Astrocyte (in vitro differentiated cells and primary cell): ENCODE data around the gene SLC2A3. TPM values are rescaled to one million over a fixed set of nuclear protein-coding genes. Genes with fewer than 3 reads are reported as not detected.
"Not testable (repeated sequence)": the region's sequence is repeated elsewhere in the genome, so short reads cannot be mapped to it uniquely, and the experiment has no call there.

ENCODE experiments used
- DNase-seq: peaks from one replicate; pipeline ENCODE4 v3.0.0-alpha.2; 2010; ENCODE audit warnings: low read depth
- FAIRE-seq: peaks from 2 replicates; lab custom pipeline; 2011; peaks lifted over from hg19 to GRCh38; lab: Jason Lieb, UNC
- H2AFZ ChIP-seq: 2 replicates; pipeline ENCODE4 v1.6.0; 2012; ENCODE audit warnings: low read depth, low read length, inconsistent platforms
- H3K27ac ChIP-seq: 2 replicates; pipeline ENCODE4 v1.5.1; 2011; ENCODE audit warnings: low read depth, low read length, inconsistent platforms
- H3K27me3 ChIP-seq: 2 replicates; pipeline ENCODE4 v1.6.0; 2011; ENCODE audit warnings: low read length, inconsistent platforms; ENCODE audit not compliant: insufficient read depth
- H3K36me3 ChIP-seq: 2 replicates; pipeline ENCODE4 v1.5.1; 2011; ENCODE audit warnings: low read length, inconsistent platforms; ENCODE audit not compliant: insufficient read depth
- H3K4me1 ChIP-seq: 2 replicates; pipeline ENCODE4 v1.5.1; 2011; ENCODE audit warnings: low read length, inconsistent platforms; ENCODE audit not compliant: insufficient read depth
- H3K4me2 ChIP-seq: 2 replicates; pipeline ENCODE4 v1.6.0; 2012; ENCODE audit warnings: low read length, inconsistent platforms
- H3K4me3 ChIP-seq: 2 replicates; pipeline ENCODE4 v1.5.1; 2011; ENCODE audit warnings: low read depth, mild to moderate bottlenecking, low read length, inconsistent platforms; ENCODE audit not compliant: insufficient read depth
- H3K79me2 ChIP-seq: 2 replicates; pipeline ENCODE4 v1.6.0; 2012; ENCODE audit warnings: mild to moderate bottlenecking, low read length, inconsistent platforms; ENCODE audit not compliant: insufficient read depth
- H3K9ac ChIP-seq: 2 replicates; pipeline ENCODE4 v1.6.0; 2012; ENCODE audit warnings: mild to moderate bottlenecking, low read length, inconsistent platforms
- H3K9me3 ChIP-seq: 2 replicates; pipeline ENCODE4 v1.5.1; 2012; ENCODE audit warnings: low read depth, mild to moderate bottlenecking, low read length, inconsistent platforms; ENCODE audit not compliant: insufficient read depth
- H4K20me1 ChIP-seq: 2 replicates; pipeline ENCODE4 v1.6.0; 2012; ENCODE audit warnings: low read length, inconsistent platforms; ENCODE audit not compliant: insufficient read depth
- H3K27ac Mint-ChIP-seq: one replicate; pipeline ENCODE4 v1.8.0; 2021; ENCODE audit warnings: mild to moderate bottlenecking, mixed read lengths; ENCODE audit not compliant: unreplicated experiment
- H3K27me3 Mint-ChIP-seq: one replicate; pipeline ENCODE4 v1.8.0; 2021; ENCODE audit warnings: low read depth, mixed read lengths; ENCODE audit not compliant: unreplicated experiment
- H3K36me3 Mint-ChIP-seq: one replicate; pipeline ENCODE4 v1.8.0; 2021; ENCODE audit warnings: low read depth, mixed read lengths; ENCODE audit not compliant: unreplicated experiment
- H3K4me1 Mint-ChIP-seq: one replicate; pipeline ENCODE4 v1.8.0; 2021; ENCODE audit warnings: low read depth, mixed read lengths; ENCODE audit not compliant: unreplicated experiment
- H3K4me3 Mint-ChIP-seq: one replicate; pipeline ENCODE4 v1.8.0; 2021; ENCODE audit warnings: mild to moderate bottlenecking, moderate library complexity, mixed read lengths; ENCODE audit not compliant: unreplicated experiment
- H3K9me3 Mint-ChIP-seq: one replicate; pipeline ENCODE4 v1.8.0; 2021; ENCODE audit warnings: mild to moderate bottlenecking, mixed read lengths; ENCODE audit not compliant: unreplicated experiment
- EZH2 ChIP-seq: IDR thresholded peaks from 2 replicates; pipeline ENCODE4 v1.6.1; 2012; ENCODE audit warnings: mild to moderate bottlenecking, low read length, inconsistent platforms; ENCODE audit not compliant: insufficient read depth
- total RNA-seq: library from RNA; stranded (reverse); gene quantifications from 2 replicates; pipeline ENCODE4 v1.2.1, GENCODE V29; 2021
- TF ChIP-seq, protein P1 (sequence below): IDR thresholded peaks from 2 replicates; pipeline ENCODE4 v1.5.1; 2011; ENCODE audit warnings: low read depth, mild to moderate bottlenecking, inconsistent platforms, low read length, moderate library complexity; ENCODE audit not compliant: insufficient read depth

Gene SLC2A3
- total RNA-seq, 1 donor from 2014 or later: 389 TPM

- DNase-seq: peak; percentile 28
- no peak overlapping the region for H3K27ac ChIP-seq
- H3K36me3 Mint-ChIP-seq: peaks cover 3% of the 10 kb centered on the region
- H3K79me2 ChIP-seq: no peaks in the 10 kb centered on the region
- peak overlapping the region; percentile 69 for H3K4me2 ChIP-seq
- H3K4me1 Mint-ChIP-seq: no peaks in the 10 kb centered on the region
- H3K36me3 ChIP-seq: peaks cover 3% of the 10 kb centered on the region
- H3K27ac Mint-ChIP-seq: no peak overlapping the region
- H3K4me3 ChIP-seq: no peak overlapping the region
- no peak overlapping the region for H3K4me3 Mint-ChIP-seq
- no peak for FAIRE-seq
- H3K4me1 ChIP-seq: no peaks in the 10 kb centered on the region
- no peaks in the 10 kb centered on the region for H3K27me3 Mint-ChIP-seq
- no peaks in the 10 kb centered on the region for H3K27me3 ChIP-seq
- TF ChIP-seq EZH2: no peak
- TF ChIP-seq, protein P1, sequence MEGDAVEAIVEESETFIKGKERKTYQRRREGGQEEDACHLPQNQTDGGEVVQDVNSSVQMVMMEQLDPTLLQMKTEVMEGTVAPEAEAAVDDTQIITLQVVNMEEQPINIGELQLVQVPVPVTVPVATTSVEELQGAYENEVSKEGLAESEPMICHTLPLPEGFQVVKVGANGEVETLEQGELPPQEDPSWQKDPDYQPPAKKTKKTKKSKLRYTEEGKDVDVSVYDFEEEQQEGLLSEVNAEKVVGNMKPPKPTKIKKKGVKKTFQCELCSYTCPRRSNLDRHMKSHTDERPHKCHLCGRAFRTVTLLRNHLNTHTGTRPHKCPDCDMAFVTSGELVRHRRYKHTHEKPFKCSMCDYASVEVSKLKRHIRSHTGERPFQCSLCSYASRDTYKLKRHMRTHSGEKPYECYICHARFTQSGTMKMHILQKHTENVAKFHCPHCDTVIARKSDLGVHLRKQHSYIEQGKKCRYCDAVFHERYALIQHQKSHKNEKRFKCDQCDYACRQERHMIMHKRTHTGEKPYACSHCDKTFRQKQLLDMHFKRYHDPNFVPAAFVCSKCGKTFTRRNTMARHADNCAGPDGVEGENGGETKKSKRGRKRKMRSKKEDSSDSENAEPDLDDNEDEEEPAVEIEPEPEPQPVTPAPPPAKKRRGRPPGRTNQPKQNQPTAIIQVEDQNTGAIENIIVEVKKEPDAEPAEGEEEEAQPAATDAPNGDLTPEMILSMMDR: no peak
- H4K20me1 ChIP-seq: peaks cover 13% of the 10 kb centered on the region
- H2AFZ ChIP-seq: peak overlapping the region; percentile 71
- H3K9me3 ChIP-seq: no peaks in the 10 kb centered on the region
- H3K9ac ChIP-seq: peak overlapping the region; percentile 38
- H3K9me3 Mint-ChIP-seq: no peaks in the 10 kb centered on the region
Observed at GRCh38 chr12:7915661-7916403, 20.2 kb downstream of the SLC2A3 start.

- not testable (repeated sequence) for H3K79me2 ChIP-seq, H3K4me1 Mint-ChIP-seq, H3K27me3 ChIP-seq, H3K36me3 Mint-ChIP-seq, H3K9ac ChIP-seq, H3K27me3 Mint-ChIP-seq, H3K4me2 ChIP-seq, H3K4me1 ChIP-seq, H3K4me3 ChIP-seq, H3K36me3 ChIP-seq, DNase-seq, H3K9me3 ChIP-seq, H3K9me3 Mint-ChIP-seq, H2AFZ ChIP-seq, FAIRE-seq, H4K20me1 ChIP-seq, H3K27ac Mint-ChIP-seq, H3K27ac ChIP-seq, H3K4me3 Mint-ChIP-seq
Observed at GRCh38 chr12:7910106-7910505, 25.9 kb downstream of the SLC2A3 start.

DNA sequence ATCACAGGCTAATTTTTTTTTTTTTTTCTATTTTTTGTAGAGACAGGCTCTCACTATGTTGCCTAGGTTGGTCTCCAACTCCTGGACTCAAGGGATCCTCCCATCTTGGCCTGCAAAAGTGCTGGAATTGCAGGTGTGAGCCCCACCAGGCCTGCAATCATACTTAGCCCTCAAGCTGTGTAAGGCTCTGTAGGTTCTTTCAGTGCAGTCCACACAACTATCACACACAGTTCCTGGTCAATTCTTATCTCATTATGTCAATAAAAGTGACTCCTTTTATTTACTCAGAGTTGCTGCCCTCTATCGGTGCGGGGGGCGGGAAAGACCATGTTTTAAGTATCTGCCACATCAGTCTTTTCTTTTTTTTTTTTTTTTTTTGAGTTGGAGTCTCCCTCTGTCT, 29.0 kb downstream of the SLC2A3 start:
- no peaks in the 10 kb centered on the region for H3K9me3 Mint-ChIP-seq
- H3K27ac Mint-ChIP-seq: no peak overlapping the region
- no peaks in the 10 kb centered on the region for H3K36me3 Mint-ChIP-seq
- Histone ChIP-seq H3K4me2 (no peak overlapping the region), H4K20me1 (no peaks in the 10 kb centered on the region), H3K79me2 (no peaks in the 10 kb centered on the region), H3K36me3 (no peaks in the 10 kb centered on the region), H3K4me3 (no peak overlapping the region), H3K27ac (no peak overlapping the region), H3K4me1 (peaks cover 12% of the 10 kb centered on the region), H3K9me3 (no peaks in the 10 kb centered on the region), H3K9ac (no peak overlapping the region), H2AFZ (no peak overlapping the region), H3K27me3 (no peaks in the 10 kb centered on the region)
- DNase-seq (peak; percentile 31), FAIRE-seq (no peak)
- H3K27me3 Mint-ChIP-seq: no peaks in the 10 kb centered on the region
- TF ChIP-seq, protein P1: peak; percentile 52
- TF ChIP-seq EZH2: no peak
- no peak overlapping the region for H3K4me3 Mint-ChIP-seq
- peaks cover 10% of the 10 kb centered on the region for H3K4me1 Mint-ChIP-seq

DNA sequence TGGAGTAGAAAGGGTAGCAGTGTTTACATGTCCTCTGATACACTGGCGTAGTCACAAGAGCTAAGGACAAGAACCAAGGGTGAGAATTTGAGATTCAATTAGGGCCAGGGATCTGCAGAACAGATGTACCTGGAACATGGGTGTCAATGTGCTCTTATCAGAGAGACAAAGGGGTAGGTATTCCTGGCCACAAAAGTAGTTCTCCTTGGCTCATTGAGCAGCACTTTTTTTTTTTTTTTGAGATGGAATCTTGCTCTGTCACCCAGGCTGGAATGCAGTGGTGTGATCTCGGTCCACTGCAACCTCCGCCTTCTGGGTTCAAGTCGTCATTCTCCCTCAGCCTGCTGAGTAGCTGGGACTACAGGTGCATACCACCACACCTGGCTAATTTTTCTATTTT, 29.7 kb downstream of the SLC2A3 start:
- H3K4me2 ChIP-seq, H3K4me1 Mint-ChIP-seq, H3K4me3 ChIP-seq, H2AFZ ChIP-seq, H3K36me3 Mint-ChIP-seq, H4K20me1 ChIP-seq, FAIRE-seq, H3K36me3 ChIP-seq, H3K9me3 ChIP-seq, H3K79me2 ChIP-seq, H3K9me3 Mint-ChIP-seq, DNase-seq, H3K27ac ChIP-seq, H3K27me3 ChIP-seq, H3K9ac ChIP-seq, H3K27me3 Mint-ChIP-seq: not testable (repeated sequence)
- peaks cover 12% of the 10 kb centered on the region for H3K4me1 ChIP-seq
- H3K4me3 Mint-ChIP-seq: peak overlapping the region; percentile 47
- peak overlapping the region; percentile 89 for H3K27ac Mint-ChIP-seq
